Measurements from ENCODE around the gene ENDOD1. TPM values are rescaled to one million over a fixed set of nuclear protein-coding genes. Genes with fewer than 3 reads are reported as not detected.

Gene ENDOD1
- polyA plus RNA-seq, 3 donors: 1.3 to 3.4 (median 3.2) TPM

GRCh38 chr11:95140397-95141033 lies 50.9 kb downstream of the ENDOD1 start:
- Histone ChIP-seq H3K27me3 (ENCODE audit: control insufficient read depth in 2 of 2, insufficient read depth in 2 of 2, low read length in 2 of 2) (peaks cover 5 to 9% of the 10 kb centered on the region in 2 donors), H3K79me2 (ENCODE audit: insufficient read depth, low read length) (no peaks in the 10 kb centered on the region), H3K4me1 (ENCODE audit: control insufficient read depth in 1 of 2, insufficient read depth in 2 of 2, low read length in 2 of 2) (no peaks in the 10 kb centered on the region), H3K9ac (ENCODE audit: insufficient read depth, low read length, poor library complexity, severe bottlenecking) (no peak overlapping the region), H2AFZ (ENCODE audit: insufficient read depth, low read depth, low read length, poor library complexity, severe bottlenecking) (no peak overlapping the region), H3K36me3 (replicated peaks in 1 of 2; ENCODE audit: control insufficient read depth in 1 of 2, insufficient read depth in 2 of 2, low read length in 2 of 2) (no peaks in the 10 kb centered on the region), H3K4me3 (replicated peaks in 1 of 3; ENCODE audit: low read depth in 2 of 3, low read length in 3 of 3) (no peak overlapping the region), H3K27ac (ENCODE audit: low read depth in 1 of 2, low read length in 2 of 2) (no peak overlapping the region), H3K4me2 (replicated peaks; ENCODE audit: extremely low read depth, low read length, poor library complexity, severe bottlenecking) (no peak overlapping the region), H4K20me1 (ENCODE audit: insufficient read depth, low read length) (no peaks in the 10 kb centered on the region), H3K9me3 (replicated peaks in 1 of 2; ENCODE audit: control insufficient read depth in 1 of 2, insufficient read depth in 1 of 2, low read length in 2 of 2) (no peaks in the 10 kb centered on the region)
- peaks cover 0 to 8% (median 6%) of the 10 kb centered on the region in 3 donors for H3K27me3 Mint-ChIP-seq (ENCODE audit: low read depth in 3 of 3)
- DNase-seq: no peak
- no peaks in the 10 kb centered on the region for H3K36me3 Mint-ChIP-seq
- intact Hi-C loops (cut with micrococcal nuclease): no loop called here
- TF ChIP-seq CTCF (IDR thresholded peaks at IDR 0.05): no peak
- H3K27ac Mint-ChIP-seq: peak overlapping the region in 1 of 7 donors; percentile 15
- H3K4me1 Mint-ChIP-seq: no peaks in the 10 kb centered on the region
- no peak overlapping the region for H3K4me3 Mint-ChIP-seq
- 75% methylated on average over 1 of the region's 4 CpGs for WGBS (ENCODE audit: insufficient coverage)
- no peaks in the 10 kb centered on the region for H3K9me3 Mint-ChIP-seq

GRCh38 chr11:95142431-95142830 lies 52.8 kb downstream of the ENDOD1 start:
- Histone ChIP-seq H3K4me3 (replicated peaks in 1 of 3; ENCODE audit: low read depth in 2 of 3, low read length in 3 of 3) (no peak overlapping the region), H3K36me3 (replicated peaks in 1 of 2; ENCODE audit: control insufficient read depth in 1 of 2, insufficient read depth in 2 of 2, low read length in 2 of 2) (no peaks in the 10 kb centered on the region), H3K27me3 (ENCODE audit: control insufficient read depth in 2 of 2, insufficient read depth in 2 of 2, low read length in 2 of 2) (peaks cover 5 to 9% of the 10 kb centered on the region in 2 donors), H2AFZ (ENCODE audit: insufficient read depth, low read depth, low read length, poor library complexity, severe bottlenecking) (no peak overlapping the region), H3K79me2 (ENCODE audit: insufficient read depth, low read length) (no peaks in the 10 kb centered on the region), H3K4me2 (replicated peaks; ENCODE audit: extremely low read depth, low read length, poor library complexity, severe bottlenecking) (no peak overlapping the region), H3K4me1 (ENCODE audit: control insufficient read depth in 1 of 2, insufficient read depth in 2 of 2, low read length in 2 of 2) (no peaks in the 10 kb centered on the region), H3K9me3 (replicated peaks in 1 of 2; ENCODE audit: control insufficient read depth in 1 of 2, insufficient read depth in 1 of 2, low read length in 2 of 2) (no peaks in the 10 kb centered on the region), H4K20me1 (ENCODE audit: insufficient read depth, low read length) (no peaks in the 10 kb centered on the region), H3K27ac (ENCODE audit: low read depth in 1 of 2, low read length in 2 of 2) (no peak overlapping the region), H3K9ac (ENCODE audit: insufficient read depth, low read length, poor library complexity, severe bottlenecking) (no peak overlapping the region)
- Mint-ChIP-seq H3K36me3 (no peaks in the 10 kb centered on the region), H3K27ac (no peak overlapping the region), H3K4me1 (peaks cover 2% of the 10 kb centered on the region), H3K4me3 (no peak overlapping the region), H3K27me3 (ENCODE audit: low read depth in 3 of 3) (peaks cover under 1 to 8% (median 8%) of the 10 kb centered on the region in 3 donors), H3K9me3 (no peaks in the 10 kb centered on the region)
- no peak for TF ChIP-seq CTCF (IDR thresholded peaks at IDR 0.05)
- no peak for DNase-seq
- WGBS (ENCODE audit: insufficient coverage): 67% methylated on average over 1 of the region's 2 CpGs
- intact Hi-C loops (cut with micrococcal nuclease): no loop called here

Measured in CD14-positive monocyte (primary cell).